ENCODE measurements around the gene PIEZO1.

DNA sequence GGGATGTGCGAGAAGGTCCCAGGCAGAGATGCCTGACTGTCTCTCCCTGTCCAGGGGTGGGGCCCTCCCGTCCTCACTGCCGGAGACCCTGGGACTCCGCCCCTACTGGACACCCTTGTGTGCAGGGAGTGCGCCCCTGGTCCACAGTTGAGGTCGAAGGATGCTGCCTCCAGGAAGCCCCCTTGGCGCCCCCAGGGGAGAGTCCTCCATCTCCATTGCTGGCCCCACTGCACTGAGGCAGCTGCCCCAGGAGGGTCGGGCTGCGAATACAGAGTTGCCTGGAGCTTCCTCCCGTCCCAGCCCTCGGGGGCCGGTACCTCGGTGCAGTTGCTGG lies 52.1 kb downstream of the PIEZO1 start:
- TF ChIP-seq GATA3 (IDR thresholded peaks at IDR 0.05; ENCODE audit: low read depth, low read length), result no peak
- TF ChIP-seq GATA2 (IDR thresholded peaks at IDR 0.05; ENCODE audit: low read depth, low read length), result no peak
